GM06990 (cell line): ENCODE results near the gene SKOR1.

Experiments
- DNase-seq: peaks from one replicate; pipeline ENCODE4 v3.0.0-alpha.2; 2011; ENCODE audit not compliant: insufficient read length; ENCODE audit errors: extremely low read depth
- H3K27me3 ChIP-seq: replicated peaks from 2 replicates; pipeline ENCODE4 v1.6.0; 2011; ENCODE audit warnings: low read length; ENCODE audit not compliant: control insufficient read depth, insufficient read depth
- H3K36me3 ChIP-seq: 2 replicates; pipeline ENCODE4 v1.5.1; 2011; ENCODE audit warnings: low read length; ENCODE audit not compliant: control insufficient read depth, insufficient read depth
- H3K4me3 ChIP-seq: replicated peaks from 2 replicates; pipeline ENCODE4 v1.5.1; 2011; ENCODE audit warnings: low read depth, mild to moderate bottlenecking, control low read depth, low read length
- TF ChIP-seq, protein P1 (sequence below): IDR thresholded peaks from 2 replicates; pipeline ENCODE4 v1.5.1; 2011; ENCODE audit warnings: low read length, control low read depth, mild to moderate bottlenecking, inconsistent platforms; ENCODE audit not compliant: insufficient read depth, poor library complexity, severe bottlenecking

The SKOR1 gene

DNA sequence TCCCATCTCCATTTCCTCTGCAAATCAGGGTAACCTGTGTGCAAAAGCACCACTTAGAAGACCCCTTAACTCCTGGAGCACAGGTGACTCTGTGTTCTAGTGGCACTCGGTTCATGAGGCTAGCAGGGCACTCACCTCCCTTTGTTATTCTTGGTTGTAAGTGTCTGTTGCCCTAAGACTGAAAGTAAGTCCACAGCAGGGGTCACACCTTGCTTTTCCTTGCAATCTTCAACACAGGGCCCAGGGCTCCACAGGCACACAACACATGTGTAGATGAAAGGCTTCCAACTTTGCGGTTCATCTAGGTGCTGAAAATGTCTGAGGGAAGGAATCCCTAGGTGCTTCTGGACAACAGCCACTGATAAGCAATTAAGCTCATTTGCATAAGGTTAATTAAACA, 11.6 kb downstream of the SKOR1 start:
- no peak overlapping the region for H3K4me3 ChIP-seq
- TF ChIP-seq, protein P1, sequence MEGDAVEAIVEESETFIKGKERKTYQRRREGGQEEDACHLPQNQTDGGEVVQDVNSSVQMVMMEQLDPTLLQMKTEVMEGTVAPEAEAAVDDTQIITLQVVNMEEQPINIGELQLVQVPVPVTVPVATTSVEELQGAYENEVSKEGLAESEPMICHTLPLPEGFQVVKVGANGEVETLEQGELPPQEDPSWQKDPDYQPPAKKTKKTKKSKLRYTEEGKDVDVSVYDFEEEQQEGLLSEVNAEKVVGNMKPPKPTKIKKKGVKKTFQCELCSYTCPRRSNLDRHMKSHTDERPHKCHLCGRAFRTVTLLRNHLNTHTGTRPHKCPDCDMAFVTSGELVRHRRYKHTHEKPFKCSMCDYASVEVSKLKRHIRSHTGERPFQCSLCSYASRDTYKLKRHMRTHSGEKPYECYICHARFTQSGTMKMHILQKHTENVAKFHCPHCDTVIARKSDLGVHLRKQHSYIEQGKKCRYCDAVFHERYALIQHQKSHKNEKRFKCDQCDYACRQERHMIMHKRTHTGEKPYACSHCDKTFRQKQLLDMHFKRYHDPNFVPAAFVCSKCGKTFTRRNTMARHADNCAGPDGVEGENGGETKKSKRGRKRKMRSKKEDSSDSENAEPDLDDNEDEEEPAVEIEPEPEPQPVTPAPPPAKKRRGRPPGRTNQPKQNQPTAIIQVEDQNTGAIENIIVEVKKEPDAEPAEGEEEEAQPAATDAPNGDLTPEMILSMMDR, result no peak
- peaks cover 6% of the 10 kb centered on the region for H3K27me3 ChIP-seq
- no peaks in the 10 kb centered on the region for H3K36me3 ChIP-seq
- no peak for DNase-seq

DNA sequence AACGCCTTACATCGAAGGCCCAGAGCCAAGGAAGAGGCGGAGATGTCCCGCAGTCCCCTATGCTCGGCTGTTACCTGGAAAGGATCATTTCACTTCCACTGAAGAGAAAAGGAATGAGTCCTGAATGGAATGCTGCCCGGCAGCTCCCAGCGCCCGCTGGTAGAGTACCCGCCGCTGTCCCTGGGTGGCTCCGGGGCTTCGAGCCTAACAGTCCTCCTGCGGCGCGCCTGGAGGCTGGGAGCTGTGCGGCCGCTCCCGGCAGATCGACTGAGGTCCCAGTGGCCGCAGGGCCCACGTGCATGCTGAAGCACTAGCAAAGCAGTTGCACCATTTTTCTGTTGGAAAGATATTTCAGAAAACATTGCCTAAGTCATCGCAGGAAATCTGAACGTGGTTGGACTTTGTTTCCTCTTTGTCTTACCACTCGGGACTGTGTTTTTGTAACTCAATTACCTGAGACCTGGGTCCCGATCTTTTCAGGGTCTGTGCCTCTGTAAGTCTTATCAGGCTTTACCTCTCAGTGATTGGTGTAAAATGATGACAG, 13.6 kb downstream of the SKOR1 start:
- no peak for DNase-seq
- no peaks in the 10 kb centered on the region for H3K36me3 ChIP-seq
- TF ChIP-seq, protein P1, result no peak
- H3K4me3 ChIP-seq, result peak overlapping the region; percentile 13; the same call in 1 of the 2 replicates
- peaks cover 3% of the 10 kb centered on the region; the same call in 1 of the 2 replicates for H3K27me3 ChIP-seq

DNA sequence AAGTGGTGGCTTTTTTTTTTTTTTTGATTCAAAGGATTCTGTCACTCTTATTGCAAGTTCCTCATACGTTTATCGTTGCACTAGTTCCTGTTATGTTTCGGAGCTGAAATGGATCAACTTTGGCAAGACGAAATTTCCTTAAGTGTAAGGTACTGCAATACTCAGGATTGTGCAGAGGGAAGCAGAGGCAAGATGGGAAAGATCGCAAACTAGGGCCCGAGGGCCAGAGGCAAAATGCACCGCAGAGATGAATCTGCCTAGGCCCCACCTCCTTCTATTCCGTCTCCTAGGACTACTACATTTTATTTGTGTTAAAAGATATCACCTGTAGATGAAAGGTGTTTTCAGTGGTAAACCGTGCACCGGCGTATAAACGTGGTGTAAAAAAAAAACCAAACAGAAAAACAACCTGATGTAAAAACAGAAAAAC, 14.2 kb downstream of the SKOR1 start:
- H3K36me3 ChIP-seq, result no peaks in the 10 kb centered on the region
- DNase-seq, result no peak
- peak overlapping the region; percentile 60 for H3K4me3 ChIP-seq
- H3K27me3 ChIP-seq, result peaks cover 3% of the 10 kb centered on the region; the same call in 1 of the 2 replicates
- TF ChIP-seq, protein P1, result no peak

DNA sequence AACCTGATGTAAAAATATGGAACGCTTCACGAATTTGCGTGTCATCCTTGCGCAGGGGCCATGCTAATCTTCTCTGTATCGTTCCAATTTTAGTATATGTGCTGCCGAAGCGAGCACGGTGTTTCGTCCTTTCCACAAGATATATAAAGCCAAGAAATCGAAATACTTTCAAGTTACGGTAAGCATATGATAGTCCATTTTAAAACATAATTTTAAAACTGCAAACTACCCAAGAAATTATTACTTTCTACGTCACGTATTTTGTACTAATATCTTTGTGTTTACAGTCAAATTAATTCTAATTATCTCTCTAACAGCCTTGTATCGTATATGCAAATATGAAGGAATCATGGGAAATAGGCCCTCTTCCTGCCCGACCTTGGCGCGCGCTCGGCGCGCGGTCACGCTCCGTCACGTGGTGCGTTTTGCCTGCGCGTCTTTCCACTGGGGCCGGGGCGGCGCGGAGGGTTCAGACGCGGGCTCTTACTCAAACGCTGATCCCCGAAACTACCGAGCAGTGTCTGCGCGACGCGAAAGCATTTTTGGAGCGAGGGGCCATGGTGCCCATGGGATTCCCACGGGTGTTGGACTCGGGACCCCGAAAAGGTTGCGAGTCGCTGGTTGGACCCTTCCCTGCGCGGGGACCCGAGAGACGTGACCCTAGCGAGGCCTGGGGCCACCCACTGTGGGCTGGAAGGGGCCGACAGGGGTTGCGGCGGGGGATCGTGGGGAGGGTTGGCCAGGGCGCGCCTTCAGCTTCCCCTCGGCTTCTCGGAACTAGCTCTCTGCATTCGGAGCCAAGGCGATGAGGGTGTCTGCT, 14.8 kb downstream of the SKOR1 start, which contains the start of gene RNU6-1:
RNU6-1 (minus strand) TSS at position 117 of the 820 bp plus-strand sequence.
- peaks cover 3% of the 10 kb centered on the region; the same call in 1 of the 2 replicates for H3K27me3 ChIP-seq
- TF ChIP-seq, protein P1, result no peak
- DNase-seq, result peak; percentile 99
- peak within 1 kb of the TSS; percentile 92 for H3K4me3 ChIP-seq
- H3K36me3 ChIP-seq, result no peaks in the 10 kb centered on the region

DNA sequence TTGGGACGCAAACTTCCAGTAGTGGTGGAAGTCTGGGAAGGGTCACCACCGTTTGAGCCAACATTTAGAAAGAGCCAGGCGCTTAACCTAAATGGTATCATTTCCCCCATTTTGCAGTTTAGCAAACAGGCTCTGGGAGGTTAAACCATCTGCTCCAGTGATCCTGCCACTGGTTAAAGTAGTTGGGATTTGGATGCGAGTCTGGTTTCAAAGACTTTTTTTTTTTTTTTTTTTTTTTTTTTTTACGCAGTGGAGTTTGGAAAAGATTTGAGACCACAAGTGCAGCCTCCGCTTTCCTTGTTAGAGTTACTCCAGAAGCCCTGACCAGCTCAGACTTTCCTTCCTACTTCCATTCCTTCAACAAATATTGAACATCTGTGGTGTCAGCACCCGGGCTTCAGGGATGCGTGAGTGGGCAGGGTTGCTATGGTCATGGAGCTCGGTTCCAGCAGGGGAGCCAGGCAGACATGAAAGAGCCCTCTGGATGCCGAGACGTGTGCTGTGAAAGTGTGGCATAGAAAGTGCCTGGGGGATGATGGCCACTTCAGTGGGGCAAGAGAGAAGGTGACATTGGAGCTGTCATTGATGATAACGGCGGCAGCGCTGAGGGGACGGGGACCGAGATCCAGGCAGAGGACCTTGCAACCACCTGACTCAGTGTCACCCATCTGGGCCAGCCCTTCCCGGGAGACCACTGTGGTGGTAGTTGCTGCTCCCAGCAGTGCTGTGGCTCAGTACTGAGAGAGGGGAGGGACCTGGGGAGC, 15.6 kb downstream of the SKOR1 start:
- H3K27me3 ChIP-seq, result peaks cover 1% of the 10 kb centered on the region; the same call in 1 of the 2 replicates
- H3K4me3 ChIP-seq, result peak overlapping the region; percentile 92
- H3K36me3 ChIP-seq, result no peaks in the 10 kb centered on the region
- DNase-seq, result no peak
- TF ChIP-seq, protein P1, result no peak
